AG10803 (cell line): ENCODE data around the gene SPRED2.

ENCODE experiments used
- DNase-seq: peaks from one replicate; pipeline ENCODE4 v3.0.0; 2010; ENCODE audit warnings: low read depth
- H3K4me3 ChIP-seq: 2 replicates; pipeline ENCODE4 v1.5.1; 2011; ENCODE audit warnings: mild to moderate bottlenecking, low read length, control low read depth
- CTCF ChIP-seq: conservative IDR thresholded peaks from 2 replicates; pipeline ENCODE4 v1.5.1; 2011; ENCODE audit warnings: mild to moderate bottlenecking, low read length, control low read depth, inconsistent platforms

Gene SPRED2

GRCh38 chr2:65300134-65300760 lies 132.2 kb downstream of the SPRED2 start:
- TF ChIP-seq CTCF = no peak
- peak overlapping the region; percentile 3; the same call in 1 of the 2 replicates for H3K4me3 ChIP-seq
- DNase-seq = no peak

GRCh38 chr2:65299246-65299645 lies 133.2 kb downstream of the SPRED2 start:
- no peak overlapping the region for H3K4me3 ChIP-seq
- TF ChIP-seq CTCF = no peak
- DNase-seq = no peak

- no peak for TF ChIP-seq CTCF
- DNase-seq = no peak
- no peak overlapping the region for H3K4me3 ChIP-seq
Measured at GRCh38 chr2:65298089-65298488, 134.3 kb downstream of the SPRED2 start.

GRCh38 chr2:65297544-65297943 lies 134.9 kb downstream of the SPRED2 start:
- no peak for DNase-seq
- no peak for TF ChIP-seq CTCF
- H3K4me3 ChIP-seq = no peak overlapping the region

- DNase-seq = no peak
- no peak overlapping the region for H3K4me3 ChIP-seq
- no peak for TF ChIP-seq CTCF
Measured at GRCh38 chr2:65296971-65297370, 135.4 kb downstream of the SPRED2 start.

GRCh38 chr2:65294701-65295100 lies 137.7 kb downstream of the SPRED2 start:
- no peak for TF ChIP-seq CTCF
- DNase-seq = no peak
- H3K4me3 ChIP-seq = no peak overlapping the region

GRCh38 chr2:65294136-65294535 lies 138.3 kb downstream of the SPRED2 start:
- DNase-seq = no peak
- no peak for TF ChIP-seq CTCF
- no peak overlapping the region for H3K4me3 ChIP-seq
